Stimulated activated naive CD4-positive, alpha-beta T cell (primary cell): ENCODE results near the gene NT5M.

ENCODE experiments used
- DNase-seq, 6 experiments: peaks; one replicate each; lab custom pipeline; 2025; lab: John Stamatoyannopoulos, UW

NT5M gene

DNA sequence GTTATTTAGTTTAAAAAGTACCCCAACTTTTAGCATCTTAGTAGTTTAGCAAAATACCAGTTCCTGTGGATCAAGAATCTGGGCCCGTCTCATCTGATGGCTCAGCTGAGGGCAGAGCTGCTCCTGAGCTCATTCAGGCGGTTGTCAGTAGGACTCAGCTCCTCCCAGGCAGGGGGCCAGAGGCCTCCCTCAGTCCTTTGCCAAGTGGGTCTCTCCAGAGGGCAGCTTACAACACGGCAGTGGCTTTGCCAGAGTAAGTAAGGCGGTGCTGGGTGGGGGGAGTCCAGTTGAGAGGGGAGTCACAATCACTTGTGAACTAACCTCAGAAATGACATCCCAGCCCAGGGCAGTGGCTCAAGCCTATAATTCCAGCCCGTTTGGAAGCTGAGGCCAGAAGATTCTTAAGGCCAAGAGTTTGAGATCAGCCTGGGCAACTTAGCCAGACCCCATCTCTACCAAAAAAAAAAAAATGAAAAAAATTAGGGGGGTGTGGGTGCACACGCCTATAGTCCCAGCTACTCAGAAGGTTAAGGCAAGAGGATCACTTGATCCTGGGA, 92.2 kb downstream of the NT5M start:
- DNase-seq: no peak

DNA sequence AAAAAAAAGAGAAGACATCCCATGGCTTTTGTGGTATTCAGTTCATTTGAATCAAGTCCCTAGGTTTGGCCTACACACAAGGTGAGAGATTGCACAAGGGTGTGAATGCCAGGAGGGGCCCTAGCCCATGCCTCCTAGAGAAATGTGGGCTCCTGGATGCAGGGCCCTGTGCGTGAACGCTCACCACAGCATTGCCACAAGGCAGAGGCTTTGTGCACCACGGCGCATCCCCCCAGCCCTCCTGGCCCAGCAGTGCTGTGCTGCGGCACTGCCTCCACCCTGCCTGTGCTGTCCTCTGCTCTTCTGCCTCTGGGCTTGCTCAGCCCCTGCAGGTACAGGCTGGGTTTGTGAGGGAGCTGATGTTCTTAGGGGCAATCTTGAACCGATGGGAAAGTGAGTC, 92.7 kb downstream of the NT5M start:
- no peak for DNase-seq
